LNCAP (cell line): ENCODE results near the gene MYO1A.

Source experiments
- TF ChIP-seq, protein P1 (sequence below): fragments of 450-650 bp; IDR thresholded peaks from 2 replicates; pipeline ENCODE4 v1.5.1; 2017; ENCODE audit warnings: mild to moderate bottlenecking

The MYO1A gene

DNA sequence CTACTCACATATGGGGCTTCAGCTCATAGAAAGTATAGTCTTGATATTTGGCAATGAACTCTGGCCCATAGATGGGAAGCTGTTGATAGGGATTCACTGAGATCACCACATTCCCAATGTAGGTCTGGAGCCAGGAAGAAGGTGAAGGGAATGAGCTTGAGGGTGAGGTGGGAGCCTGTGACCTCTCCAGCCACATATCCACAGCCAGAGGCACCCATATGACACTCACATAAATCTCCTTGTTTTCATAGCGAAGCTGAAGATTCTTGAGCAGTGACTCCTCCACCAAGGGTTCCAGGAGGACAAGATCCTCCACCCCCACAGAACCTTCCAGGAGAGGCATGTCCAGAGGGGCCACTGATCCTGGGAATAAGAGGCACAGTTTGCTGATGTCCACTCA is 1.9 kb downstream of the MYO1A start:
- TF ChIP-seq, protein P1, sequence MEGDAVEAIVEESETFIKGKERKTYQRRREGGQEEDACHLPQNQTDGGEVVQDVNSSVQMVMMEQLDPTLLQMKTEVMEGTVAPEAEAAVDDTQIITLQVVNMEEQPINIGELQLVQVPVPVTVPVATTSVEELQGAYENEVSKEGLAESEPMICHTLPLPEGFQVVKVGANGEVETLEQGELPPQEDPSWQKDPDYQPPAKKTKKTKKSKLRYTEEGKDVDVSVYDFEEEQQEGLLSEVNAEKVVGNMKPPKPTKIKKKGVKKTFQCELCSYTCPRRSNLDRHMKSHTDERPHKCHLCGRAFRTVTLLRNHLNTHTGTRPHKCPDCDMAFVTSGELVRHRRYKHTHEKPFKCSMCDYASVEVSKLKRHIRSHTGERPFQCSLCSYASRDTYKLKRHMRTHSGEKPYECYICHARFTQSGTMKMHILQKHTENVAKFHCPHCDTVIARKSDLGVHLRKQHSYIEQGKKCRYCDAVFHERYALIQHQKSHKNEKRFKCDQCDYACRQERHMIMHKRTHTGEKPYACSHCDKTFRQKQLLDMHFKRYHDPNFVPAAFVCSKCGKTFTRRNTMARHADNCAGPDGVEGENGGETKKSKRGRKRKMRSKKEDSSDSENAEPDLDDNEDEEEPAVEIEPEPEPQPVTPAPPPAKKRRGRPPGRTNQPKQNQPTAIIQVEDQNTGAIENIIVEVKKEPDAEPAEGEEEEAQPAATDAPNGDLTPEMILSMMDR: no peak

DNA sequence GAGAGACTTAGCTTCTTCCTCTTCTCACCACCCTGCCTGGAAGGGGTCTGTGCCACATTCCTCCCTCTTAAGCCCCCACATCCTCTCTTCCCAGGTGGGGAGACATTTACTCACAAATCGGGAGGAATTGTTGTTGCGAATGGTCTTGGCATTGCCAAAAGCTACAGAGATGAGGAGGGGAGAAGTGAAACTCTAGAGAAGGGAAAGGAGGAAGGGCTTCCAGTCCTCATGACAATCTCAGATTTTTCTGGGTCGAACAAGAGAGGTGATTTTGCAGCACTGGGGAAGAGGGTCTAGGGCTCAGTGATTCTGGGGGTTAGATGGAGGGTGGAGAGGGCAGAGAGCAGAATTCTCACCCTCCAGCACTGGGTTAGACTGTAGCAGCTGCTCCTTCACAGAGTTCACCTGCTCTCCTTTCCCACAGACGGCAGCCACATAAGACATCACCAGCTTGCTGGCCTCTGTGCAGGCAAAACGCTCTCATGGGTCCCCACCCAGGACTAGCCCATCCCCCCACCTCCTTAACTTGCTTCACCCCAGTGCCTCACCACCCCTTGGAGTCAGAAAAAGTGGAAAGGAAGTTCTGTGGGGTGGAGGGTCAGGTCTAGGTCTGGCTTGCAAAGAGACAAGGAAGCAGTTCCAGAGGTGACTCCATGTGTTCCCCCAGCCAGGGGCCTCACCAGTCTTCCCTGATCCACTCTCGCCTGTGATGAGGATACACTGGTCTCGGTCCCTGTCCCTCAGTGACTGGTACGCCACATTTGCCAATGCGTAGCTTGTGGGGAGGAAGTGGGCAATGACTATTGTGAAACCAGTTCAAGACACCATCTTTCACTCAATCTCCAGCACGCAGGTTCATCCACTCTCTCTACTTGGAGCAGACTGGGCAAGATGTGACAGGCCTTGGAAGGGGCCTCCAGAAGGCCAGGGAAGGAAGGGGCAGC is 2.7 kb downstream of the MYO1A start:
- TF ChIP-seq, protein P1: no peak

DNA sequence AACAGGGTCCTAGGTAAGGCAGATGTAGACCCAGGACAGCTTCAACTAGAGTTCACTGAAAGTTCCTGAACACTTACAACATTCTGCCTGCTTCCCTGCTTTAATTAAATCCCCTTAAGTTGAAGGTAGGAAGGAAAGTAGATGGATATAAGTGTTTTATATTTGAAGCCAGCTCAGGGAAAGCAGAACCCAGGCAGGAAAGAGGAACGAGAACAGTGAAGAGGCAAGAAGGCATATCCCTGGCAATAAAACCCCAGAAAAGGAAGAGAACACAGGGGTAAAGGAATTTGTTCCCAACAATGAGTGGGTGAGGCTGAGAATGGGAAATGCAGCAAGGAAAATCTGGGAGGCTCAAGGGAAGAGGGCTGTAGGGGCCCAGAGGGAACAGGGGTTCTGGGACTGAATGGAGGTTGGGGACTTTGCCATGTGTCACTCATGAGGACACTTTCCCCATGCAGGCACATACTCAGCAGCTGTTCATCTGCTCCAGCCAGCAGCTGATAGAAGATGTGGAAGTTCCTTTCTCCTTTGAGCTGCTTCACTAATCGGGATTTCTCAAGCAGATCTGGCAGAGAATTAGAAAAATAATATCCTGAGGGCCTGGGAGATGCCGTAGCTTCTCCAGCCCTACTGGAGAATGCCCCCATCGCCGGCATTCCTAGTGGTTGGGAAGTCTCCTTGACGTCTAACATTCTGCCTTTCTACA is 3.7 kb downstream of the MYO1A start:
- TF ChIP-seq, protein P1: no peak

DNA sequence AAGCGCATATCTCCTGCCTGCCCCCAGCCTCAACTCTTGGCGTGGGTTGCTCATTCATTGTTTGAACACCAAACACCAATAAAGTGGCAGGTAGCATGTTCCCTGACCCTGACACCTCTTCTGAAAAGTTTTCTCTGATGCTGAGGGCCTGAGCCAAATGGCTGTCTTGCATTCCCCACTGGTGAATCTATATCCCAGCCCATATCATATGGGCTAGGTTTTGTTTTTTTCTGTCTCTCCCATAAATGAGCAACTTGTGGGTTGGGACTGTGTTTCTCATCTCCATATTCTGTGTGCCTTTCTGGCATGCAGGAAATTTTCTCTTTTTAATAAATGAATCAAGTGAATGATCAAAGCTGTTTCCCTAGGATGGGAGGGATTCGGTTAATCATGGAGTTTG is 5.0 kb downstream of the MYO1A start:
- TF ChIP-seq, protein P1: no peak

DNA sequence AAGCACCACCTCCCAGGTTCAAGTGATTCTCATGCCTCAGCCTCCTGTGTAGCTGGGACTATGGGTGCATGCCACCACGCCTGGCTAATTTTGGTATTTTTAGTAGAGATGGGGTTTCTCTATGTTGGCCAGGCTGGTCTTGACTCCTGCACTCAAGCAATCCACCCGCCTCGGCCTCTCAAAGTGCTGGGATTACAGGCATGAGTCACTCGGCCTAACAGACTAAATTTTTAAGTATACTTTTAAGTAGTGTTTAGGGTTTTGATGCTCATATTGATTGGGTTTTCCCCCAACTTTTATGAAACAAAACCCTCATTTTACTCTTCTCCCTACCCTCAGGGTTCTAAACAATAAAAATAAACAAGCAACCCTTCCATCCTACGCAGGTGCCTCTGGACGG is 5.5 kb downstream of the MYO1A start:
- TF ChIP-seq, protein P1: no peak

DNA sequence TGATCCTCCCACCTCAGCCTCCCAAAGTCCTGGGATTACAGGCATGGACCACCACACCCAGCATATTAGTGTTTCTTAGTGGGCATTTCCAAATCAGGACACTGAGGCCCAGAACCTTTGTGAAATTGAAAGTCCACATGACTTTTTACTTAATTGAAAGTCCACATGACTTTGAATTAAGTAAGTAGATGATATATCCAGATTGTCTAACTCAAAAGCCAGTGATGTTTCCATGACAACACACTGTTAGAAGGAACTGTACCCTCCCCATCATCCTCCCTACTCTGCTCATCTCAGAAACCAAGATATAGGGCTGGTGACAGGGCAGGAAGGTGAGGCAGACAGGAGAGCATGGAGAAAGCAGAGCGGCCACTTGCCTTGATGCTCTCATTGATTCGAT is 7.2 kb downstream of the MYO1A start:
- TF ChIP-seq, protein P1: no peak

DNA sequence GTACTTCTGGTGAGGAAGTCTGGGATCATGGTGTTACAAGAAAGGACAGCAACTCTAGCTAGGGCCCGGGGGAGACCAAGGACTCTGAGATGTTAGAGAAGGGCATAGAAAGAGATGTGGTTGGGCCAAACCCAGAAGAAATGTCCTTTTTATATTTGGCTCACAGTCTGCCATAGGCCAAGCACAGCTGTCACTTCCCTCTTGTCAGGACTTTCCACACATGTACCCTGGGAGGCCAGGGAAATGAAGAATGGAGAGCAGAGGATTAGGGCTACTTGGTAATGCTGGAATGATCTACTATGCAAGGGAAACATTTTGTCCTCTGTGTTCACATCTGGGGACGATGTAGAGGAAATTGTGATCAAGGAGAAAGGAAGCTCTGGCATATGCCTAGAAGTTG is 9.2 kb downstream of the MYO1A start:
- TF ChIP-seq, protein P1: no peak
